ENCODE results near the gene UMODL1.
A peak's percentile ranks its signal among the peaks of the same experiment; 100 is the strongest.

DNA sequence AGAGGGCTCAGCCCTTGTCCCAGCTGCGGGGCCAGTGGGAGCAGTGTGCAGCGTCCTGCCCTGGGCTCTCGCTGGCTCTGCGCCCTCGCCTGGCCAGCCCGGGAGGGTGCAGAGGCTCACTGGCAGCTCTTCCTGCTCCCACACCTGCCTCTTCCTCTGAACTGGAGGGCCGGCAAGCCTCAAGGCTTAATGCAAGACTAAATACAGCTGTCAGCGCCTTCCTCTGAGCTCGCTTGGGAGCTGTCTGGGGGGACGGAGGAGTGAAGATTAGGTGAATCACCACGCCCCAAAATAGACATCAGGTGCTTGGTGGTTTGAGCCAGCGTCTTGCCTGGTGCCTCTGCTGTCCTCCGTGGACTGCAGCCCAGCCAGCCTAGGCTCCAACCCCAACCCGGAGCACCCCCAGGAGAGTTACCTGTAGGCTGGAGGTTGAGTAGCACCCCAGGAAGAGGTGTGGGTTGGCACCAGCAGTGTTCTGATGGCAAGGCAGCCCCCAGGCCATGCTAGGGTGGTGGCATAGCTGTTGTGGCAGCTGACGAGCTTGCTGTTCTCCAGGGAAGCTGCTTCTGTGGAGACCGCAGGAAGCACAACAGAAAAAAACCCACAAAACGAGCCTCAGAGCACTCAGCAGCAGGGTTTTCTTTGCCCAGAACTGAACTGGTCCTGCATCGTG, 36.9 kb downstream of the UMODL1 start:
- TF ChIP-seq MAX (IDR thresholded peaks at IDR 0.05; ENCODE audit: low read depth, low read length), result no peak
- TF ChIP-seq, protein P1, sequence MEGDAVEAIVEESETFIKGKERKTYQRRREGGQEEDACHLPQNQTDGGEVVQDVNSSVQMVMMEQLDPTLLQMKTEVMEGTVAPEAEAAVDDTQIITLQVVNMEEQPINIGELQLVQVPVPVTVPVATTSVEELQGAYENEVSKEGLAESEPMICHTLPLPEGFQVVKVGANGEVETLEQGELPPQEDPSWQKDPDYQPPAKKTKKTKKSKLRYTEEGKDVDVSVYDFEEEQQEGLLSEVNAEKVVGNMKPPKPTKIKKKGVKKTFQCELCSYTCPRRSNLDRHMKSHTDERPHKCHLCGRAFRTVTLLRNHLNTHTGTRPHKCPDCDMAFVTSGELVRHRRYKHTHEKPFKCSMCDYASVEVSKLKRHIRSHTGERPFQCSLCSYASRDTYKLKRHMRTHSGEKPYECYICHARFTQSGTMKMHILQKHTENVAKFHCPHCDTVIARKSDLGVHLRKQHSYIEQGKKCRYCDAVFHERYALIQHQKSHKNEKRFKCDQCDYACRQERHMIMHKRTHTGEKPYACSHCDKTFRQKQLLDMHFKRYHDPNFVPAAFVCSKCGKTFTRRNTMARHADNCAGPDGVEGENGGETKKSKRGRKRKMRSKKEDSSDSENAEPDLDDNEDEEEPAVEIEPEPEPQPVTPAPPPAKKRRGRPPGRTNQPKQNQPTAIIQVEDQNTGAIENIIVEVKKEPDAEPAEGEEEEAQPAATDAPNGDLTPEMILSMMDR (IDR thresholded peaks at IDR 0.05; ENCODE audit: low read depth, low read length), result peak; percentile 58
- no peak for TF ChIP-seq POLR2A (IDR thresholded peaks at IDR 0.05; ENCODE audit: extremely low read depth, insufficient read length)
- no peak for TF ChIP-seq MYC (IDR thresholded peaks at IDR 0.05; ENCODE audit: low read depth, low read length)

Data from NB4 (cell line).